Left ventricle myocardium inferior (tissue), 1 donor: ENCODE results near the gene SNX1. TPM values are rescaled to one million over a fixed set of nuclear protein-coding genes. Genes with fewer than 3 reads are reported as not detected.
A peak's percentile ranks its signal among the peaks of the same experiment; 100 is the strongest.

Experiments
- DNase-seq: peaks from one replicate; pipeline ENCODE4 v3.0.0-alpha.2; 2020
- H3K27ac ChIP-seq: fragments of 200-600 bp; replicated peaks from 2 replicates; pipeline ENCODE4 v1.8.0; 2021
- H3K27me3 ChIP-seq: fragments of 200-600 bp; 2 replicates; pipeline ENCODE4 v1.8.0; 2021; ENCODE audit warnings: low read depth
- H3K36me3 ChIP-seq: fragments of 200-600 bp; 2 replicates; pipeline ENCODE4 v1.8.0; 2021
- H3K4me1 ChIP-seq: fragments of 200-600 bp; 2 replicates; pipeline ENCODE4 v1.8.0; 2021
- H3K4me3 ChIP-seq: fragments of 200-600 bp; 2 replicates; pipeline ENCODE4 v1.8.0; 2021; ENCODE audit warnings: mild to moderate bottlenecking, moderate library complexity
- H3K9me3 ChIP-seq: fragments of 200-600 bp; replicated peaks from 2 replicates; pipeline ENCODE4 v1.8.0; 2021
- intact Hi-C: fragments of 100-400 bp; cut with micrococcal nuclease; formaldehyde crosslinking; loops from one replicate; pipeline ENCODE4 v1.11.0; 2022
- total RNA-seq: library from RNA; stranded (reverse); fragmentation: NEBNext Ultra II Directional; extraction: Animal tissue kit (Norgen Biotek cat#: 25700); gene quantifications from one replicate; pipeline ENCODE4 v1.2.1, GENCODE V29; 2021
- TF ChIP-seq, protein P1 (sequence below): fragments of 200-600 bp; IDR thresholded peaks from 2 replicates; pipeline ENCODE4 v1.8.0; 2021; ENCODE audit warnings: antibody characterized with exemption, mild to moderate bottlenecking, borderline replicate concordance
- donor health status: DM: no; HTN: yes; CAD: no; lungs with severe emphysema.

The SNX1 gene
- total RNA-seq, 1 donor from 2014 or later = 72.1 TPM

DNA sequence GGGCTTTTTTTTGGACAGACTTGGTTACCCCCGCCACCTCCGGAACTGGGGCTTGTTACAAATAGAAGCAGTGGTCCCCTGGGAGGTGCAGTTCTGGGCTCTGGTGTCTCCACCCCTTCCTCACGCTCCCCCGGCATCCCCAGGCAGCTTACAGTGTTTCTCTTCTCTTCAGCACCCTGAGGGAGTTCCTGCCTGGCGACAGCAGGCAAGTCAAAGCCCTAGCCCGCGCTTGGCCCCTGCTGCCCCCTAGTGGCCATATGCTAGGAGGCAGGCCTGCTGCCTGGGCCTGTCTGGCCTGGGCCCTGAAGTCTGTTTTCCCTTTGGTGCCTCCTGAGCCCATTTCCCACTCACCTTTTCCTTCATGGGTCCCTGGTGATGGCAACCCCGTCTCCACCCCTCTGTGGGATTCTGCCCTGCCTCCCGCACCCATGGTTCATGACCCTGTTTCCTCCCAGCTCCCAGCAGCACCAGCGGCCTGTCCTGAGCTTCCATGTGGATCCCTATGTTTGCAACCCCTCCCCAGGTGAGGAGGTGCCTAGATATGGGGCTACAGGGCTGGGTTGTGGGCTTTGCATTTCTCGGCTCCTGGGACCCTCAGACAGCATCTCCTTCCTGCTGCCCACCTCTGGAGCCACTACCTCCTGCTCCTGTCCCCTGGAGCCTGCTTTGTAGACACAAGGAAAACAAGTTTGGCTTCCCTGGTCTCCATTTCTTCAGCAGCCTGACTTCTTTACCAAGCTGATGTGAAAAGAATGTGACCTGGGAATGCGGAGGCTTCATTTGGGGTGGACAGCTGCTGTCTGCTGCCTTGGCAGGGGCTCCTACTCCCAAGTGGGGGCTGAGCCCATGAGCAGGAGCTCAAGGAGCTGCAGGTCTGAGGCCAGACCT lies 57.9 kb downstream of the SNX1 start:
- Histone ChIP-seq H3K4me1 (peaks cover 65% of the 10 kb centered on the region), H3K36me3 (peaks cover 44% of the 10 kb centered on the region)

DNA sequence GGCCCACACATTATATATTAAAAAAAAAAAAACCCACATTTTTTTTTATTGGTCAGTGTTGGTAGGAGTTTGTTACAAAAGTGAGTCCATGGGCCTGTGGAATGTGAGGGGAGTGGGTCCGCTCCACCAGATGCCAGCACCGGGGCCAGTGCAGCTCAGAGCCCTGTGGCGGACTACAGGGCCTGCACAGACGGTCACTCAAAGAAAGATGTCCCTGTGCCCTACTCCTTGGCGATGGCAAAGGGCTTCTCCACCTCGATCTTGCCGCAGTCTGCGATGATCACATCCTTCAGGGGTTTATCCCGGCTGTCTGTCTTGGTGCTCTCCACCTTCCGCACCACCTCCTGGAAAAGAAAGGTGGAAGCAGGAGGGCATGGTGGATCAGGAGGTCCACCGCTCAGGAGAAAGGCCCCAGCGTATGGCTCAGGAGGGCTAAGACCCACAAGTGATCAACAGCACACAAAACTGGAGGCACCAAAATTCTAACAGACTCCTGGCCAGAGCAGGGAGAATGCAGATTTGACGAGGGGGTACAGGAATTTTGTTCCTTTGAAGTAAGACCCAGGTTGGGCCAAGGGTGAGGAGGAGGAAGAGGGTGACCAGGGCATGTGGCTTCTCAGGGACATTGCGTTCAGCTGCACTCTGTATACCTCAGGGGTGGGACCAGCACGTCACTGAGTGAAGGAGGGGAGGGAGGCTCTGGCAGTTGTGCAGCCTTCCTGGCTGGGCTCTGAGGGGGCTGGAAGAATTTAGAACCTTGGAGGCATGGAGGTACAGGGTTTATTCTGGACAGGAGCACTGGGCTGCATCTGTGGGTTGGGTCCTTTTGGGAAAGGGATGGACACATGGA lies 60.2 kb downstream of the SNX1 start:
- Histone ChIP-seq H3K27ac (peak overlapping the region; percentile 94), H3K9me3 (no peaks in the 10 kb centered on the region), H3K36me3 (peaks cover 67% of the 10 kb centered on the region), H3K4me3 (no peak overlapping the region), H3K27me3 (peaks cover 21% of the 10 kb centered on the region), H3K4me1 (peaks cover 86% of the 10 kb centered on the region)
- no peak for DNase-seq
- TF ChIP-seq, protein P1, sequence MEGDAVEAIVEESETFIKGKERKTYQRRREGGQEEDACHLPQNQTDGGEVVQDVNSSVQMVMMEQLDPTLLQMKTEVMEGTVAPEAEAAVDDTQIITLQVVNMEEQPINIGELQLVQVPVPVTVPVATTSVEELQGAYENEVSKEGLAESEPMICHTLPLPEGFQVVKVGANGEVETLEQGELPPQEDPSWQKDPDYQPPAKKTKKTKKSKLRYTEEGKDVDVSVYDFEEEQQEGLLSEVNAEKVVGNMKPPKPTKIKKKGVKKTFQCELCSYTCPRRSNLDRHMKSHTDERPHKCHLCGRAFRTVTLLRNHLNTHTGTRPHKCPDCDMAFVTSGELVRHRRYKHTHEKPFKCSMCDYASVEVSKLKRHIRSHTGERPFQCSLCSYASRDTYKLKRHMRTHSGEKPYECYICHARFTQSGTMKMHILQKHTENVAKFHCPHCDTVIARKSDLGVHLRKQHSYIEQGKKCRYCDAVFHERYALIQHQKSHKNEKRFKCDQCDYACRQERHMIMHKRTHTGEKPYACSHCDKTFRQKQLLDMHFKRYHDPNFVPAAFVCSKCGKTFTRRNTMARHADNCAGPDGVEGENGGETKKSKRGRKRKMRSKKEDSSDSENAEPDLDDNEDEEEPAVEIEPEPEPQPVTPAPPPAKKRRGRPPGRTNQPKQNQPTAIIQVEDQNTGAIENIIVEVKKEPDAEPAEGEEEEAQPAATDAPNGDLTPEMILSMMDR = no peak
- intact Hi-C loops = no loop called here

More for the DNA sequence above, 57.9 kb downstream of the SNX1 start:
- intact Hi-C loops = no loop called here
- Histone ChIP-seq H3K27ac (peak overlapping the region; percentile 94), H3K27me3 (peaks cover 21% of the 10 kb centered on the region), H3K9me3 (no peaks in the 10 kb centered on the region), H3K4me3 (peak overlapping the region; percentile 73)
- TF ChIP-seq, protein P1 = peak; percentile 99
- peak; percentile 90 for DNase-seq

DNA sequence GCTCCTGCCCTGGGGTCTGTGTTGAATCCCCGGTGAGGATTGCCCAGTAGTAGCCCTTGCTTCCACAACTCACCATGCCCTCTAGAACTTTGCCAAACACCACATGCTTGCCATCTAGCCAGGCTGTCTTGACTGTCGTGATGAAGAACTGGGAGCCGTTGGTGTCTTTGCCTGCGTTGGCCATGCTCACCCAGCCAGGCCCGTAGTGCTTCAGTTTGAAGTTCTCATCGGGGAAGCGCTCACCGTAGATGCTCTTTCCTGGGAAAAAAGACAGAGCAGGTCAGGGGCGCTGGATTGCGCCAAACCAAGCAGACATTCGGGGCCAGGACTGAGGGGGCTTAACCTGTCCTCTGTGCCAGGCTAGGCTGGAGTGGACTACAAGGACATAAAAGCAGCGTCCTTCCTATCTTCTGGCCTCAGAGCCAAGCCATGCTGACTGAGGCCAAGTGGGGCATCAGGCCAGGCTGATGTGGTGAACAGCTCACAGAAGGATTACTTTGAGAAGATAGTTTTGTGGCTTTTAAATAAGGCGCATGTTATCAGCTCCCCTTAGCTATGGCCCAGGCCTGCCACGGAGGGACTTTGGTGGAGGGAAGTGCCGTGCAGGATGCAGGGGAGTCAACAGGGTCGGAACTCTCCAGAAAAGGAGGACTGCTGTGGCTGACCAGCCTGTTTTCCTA lies 61.0 kb downstream of the SNX1 start:
- Histone ChIP-seq H3K27ac (peak overlapping the region; percentile 94), H3K4me1 (peaks cover 86% of the 10 kb centered on the region), H3K4me3 (no peak overlapping the region), H3K27me3 (peaks cover 16% of the 10 kb centered on the region), H3K36me3 (peaks cover 75% of the 10 kb centered on the region), H3K9me3 (no peaks in the 10 kb centered on the region)
- intact Hi-C loops = no loop called here
- no peak for DNase-seq
- TF ChIP-seq, protein P1 = no peak

DNA sequence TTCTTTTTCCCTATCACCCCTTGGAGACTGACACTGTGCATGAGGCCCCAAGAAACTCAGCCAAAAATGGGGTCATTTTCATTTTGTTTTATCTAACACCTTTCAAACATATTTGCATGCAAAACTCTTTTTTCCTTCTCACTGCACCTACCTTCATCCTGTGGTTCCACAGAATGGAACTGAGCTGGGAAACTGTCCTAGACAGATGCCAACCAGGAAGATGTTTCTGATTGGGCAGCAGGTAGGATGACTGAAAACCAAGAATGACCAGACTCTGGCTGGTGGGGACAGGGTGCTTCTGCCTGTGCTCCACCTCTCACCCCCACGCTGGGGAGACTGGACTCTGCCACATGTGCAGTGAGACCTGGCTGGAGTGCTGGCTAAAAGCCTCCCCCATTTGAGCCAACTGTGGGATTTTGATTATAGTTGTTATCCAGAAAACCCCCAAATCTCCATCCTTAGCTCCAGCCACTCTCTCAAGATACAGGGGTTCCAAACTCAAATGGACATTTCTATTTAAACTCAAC lies 61.9 kb downstream of the SNX1 start:
- no peaks in the 10 kb centered on the region for H3K9me3 ChIP-seq
- peak overlapping the region; percentile 94 for H3K27ac ChIP-seq
- H3K4me3 ChIP-seq = peak overlapping the region; percentile 89
- TF ChIP-seq, protein P1 = no peak
- H3K27me3 ChIP-seq = peaks cover 8% of the 10 kb centered on the region
- intact Hi-C loops = no loop called here
- peaks cover 86% of the 10 kb centered on the region for H3K4me1 ChIP-seq
- no peak for DNase-seq
- peaks cover 76% of the 10 kb centered on the region for H3K36me3 ChIP-seq
